Suppressor macrophage (primary cell): ENCODE measurements around the gene KRT14.
"Not testable (repeated sequence)": the region's sequence is repeated elsewhere in the genome, so short reads cannot be mapped to it uniquely, and the experiment has no call there.

Source experiments
- DNase-seq, 4 experiments: peaks; one replicate each; pipeline ENCODE4 v3.0.0-alpha.2; 2020 to 2022

Gene KRT14

DNA sequence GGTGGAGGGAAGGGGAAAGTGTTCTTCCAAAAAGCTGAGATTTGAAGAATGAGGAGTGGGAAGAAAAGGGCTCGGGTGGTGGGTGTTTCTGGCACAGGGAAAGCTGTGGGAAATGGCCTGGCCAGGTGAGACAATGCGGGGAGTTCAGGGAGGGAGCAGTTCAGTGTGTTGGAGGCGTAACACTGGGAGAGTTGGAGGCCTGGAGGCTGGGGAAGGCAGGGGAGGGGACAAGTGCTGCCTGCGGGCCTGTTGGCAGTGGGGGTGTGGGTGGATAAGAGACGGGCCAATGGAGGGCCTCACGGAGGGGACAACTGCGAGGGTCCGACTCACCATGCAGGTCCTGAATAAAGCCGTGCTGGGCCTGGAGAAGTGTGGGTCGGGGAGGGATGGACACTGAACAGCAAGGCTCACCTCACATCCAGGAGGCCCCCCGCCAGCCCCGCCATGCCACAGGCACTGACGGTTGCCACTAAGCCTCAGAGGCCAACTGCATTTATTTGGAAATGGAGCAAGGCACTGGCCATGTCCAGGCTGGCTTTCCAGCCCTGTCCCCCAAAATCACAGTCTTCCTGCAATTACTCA is 40.8 kb downstream of the KRT14 start:
- no peak for DNase-seq

DNA sequence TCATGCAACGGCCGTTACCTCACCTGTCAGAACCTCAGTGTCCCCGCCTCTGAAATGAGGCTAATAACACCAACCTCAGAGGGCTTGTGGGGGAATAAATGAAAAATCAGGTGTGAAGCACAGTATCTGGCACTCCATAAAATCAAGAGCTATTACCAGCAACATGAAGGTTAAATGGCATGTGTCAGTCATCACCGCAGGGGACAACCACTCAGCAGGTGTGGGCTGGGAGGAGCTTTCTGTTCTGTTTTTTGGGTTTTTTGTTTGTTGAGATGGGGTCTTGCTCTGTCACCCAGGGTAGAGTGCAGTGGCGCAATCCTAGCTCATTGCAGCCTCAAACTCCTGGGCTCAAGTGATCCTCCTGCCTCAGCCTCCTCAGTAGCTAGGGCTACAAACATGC is 41.8 kb downstream of the KRT14 start:
- DNase-seq, result no peak

DNA sequence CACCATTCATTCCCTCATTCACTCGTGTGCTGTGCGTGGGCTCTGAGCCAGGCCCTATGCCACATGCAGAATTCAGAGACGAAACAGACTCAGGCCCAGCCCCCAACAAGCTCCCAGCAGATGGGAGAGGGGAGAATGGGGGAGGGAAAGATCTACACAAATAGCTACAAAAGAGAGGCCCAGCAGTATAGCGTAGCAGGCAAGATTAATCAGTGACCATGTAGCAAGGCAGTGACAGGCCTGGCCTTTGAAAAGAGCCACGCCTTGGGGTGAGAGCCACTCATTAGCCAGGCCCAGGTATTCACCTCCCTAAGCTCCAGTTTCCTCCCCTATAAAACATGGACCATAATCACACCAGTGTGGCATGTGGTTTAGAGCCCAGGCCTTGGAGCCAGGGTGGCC is 42.2 kb downstream of the KRT14 start:
- DNase-seq, result no peak

DNA sequence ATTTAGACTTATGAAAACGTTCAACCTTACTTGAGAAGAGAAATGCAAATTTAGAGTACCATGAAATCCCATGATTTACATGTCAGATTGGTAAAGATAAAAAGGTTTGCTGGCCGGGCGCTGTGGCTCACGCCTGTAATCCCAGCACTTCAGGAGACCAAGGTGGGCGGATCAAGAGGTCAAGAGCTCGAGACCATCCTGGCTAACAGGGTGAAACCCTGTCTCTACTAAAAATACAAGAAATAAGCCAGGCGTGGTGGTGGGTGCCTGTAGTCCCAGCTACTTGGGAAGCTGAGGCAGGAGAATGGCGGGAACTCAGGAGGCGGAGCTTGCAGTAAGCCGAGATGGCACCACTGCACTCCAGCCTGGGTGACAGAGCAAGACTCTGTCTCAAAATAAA is 43.9 kb downstream of the KRT14 start:
- DNase-seq, result not testable (repeated sequence)

DNA sequence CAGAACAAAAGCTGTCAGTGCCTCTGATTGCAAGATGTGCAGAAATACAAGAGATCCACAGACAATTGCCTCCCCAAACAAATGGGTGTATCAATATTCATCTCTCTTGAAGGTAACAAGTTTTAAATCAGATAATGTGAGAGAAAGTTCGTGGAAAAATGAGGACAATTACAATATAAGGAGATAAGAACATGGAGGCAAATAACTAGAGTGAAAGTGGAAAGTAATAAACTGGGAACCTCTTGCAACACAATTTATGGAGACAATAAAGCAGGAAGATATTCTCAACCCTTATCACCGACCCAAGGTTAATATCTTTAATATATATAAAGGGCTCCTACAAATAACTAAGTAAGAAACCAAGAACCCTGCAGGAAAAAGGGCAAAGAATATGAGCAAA is 44.3 kb downstream of the KRT14 start:
- DNase-seq, result no peak

DNA sequence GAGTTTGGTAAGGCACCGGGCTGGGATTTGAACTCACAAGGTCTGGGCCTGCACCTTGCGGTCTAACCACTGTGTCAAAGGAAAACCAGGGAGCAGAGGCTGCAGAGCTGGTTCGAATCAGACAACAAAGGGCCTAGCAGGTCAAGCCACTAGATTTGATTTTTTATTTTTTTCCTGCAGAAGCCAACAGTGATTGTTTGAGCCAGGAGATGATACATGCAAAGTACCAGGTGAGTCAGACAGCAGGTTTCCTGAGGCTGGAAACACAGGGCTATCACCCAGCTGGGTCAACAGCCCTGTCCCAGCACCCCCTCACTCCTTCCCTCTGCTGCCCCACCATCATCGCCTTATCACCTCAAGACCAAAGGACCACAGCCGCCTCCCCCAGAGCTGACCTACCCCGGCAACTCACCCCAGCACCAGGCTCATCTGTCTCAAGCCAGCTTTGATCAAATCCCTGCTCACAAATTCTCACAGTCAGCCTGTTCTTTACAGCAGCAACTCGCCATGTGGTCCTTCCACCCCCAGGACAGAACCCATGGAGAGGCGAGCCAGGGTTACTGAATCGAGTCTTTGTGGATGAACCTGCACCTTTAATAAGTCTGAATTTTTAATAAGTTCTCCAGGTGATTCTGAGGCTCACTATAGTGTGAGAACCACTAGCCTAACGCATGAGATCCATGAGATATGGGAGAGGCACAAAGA is 45.6 kb downstream of the KRT14 start:
- no peak for DNase-seq

DNA sequence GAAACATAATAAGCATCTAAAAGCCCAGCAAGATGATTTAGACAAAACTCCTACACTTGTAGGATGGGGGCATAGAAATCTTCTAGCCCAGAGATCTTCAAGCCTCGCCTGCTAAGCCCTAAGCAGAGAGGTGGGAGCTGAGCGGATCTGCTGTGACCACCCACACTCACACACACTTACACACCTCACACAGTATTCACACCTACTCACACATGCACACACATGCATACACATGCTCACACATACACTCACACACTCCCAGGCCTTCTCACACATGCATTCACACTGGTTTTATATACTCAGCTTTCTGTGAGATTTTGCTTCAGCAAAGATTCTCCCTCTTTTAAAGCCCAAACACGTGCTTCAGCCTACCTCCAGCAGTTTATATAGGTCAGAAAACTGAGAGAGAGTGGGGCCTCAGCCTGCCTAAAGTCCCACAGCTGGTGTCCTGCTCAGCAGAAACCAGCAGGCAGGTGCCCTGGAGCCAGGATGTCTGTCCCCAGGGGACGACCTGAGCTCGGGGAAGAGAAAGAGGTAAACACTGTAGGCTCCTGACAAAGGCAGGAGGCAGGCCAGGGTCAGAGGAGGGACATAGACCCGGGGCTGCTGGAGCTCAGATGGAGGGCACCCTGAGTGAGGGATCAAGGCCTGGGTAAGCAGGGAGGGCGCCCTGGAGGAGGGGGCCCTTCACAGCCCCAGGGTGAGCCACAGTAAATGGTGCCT is 46.6 kb downstream of the KRT14 start:
- DNase-seq, result no peak

DNA sequence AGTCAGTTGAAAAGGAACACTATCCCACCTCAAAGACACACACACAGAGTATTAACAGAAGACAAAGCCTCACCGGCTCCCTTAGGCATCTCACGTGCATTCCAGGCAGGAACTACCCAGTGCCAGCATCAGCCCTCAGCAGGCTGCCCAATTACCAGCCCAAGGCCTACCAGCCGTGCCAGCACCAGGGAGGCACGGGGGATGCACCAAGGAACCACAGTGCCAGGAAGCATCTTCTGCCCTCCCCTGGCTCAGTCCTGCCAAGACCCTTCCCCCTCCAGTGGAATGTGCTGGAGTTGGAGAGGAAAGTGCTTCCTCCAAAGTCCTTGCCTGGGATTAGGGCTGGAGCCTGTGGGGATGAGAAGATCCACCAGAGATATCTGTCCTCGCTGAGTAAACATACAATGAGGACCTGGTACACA is 47.6 kb downstream of the KRT14 start:
- DNase-seq, result no peak

DNA sequence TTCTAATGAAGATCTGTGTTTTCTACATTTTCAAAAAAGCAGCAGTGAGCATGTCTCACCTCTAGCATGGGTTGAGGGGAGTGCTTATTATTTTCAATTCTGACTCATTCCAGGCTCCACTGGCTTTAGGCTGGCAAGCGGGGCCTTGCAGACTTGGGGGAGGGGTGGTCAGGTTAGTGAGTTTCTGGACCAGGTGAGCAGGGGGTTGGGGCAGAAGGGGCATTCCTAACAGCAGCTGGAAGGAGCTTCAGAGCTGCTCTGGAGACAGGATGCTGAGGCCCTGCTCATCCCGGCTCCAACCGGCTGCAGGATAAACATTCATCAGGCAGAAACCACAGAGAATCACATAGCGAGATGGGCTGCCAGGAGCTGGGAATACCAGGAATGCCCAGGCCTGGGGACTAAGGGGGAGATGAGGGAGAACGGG is 48.1 kb downstream of the KRT14 start:
- DNase-seq, result no peak

DNA sequence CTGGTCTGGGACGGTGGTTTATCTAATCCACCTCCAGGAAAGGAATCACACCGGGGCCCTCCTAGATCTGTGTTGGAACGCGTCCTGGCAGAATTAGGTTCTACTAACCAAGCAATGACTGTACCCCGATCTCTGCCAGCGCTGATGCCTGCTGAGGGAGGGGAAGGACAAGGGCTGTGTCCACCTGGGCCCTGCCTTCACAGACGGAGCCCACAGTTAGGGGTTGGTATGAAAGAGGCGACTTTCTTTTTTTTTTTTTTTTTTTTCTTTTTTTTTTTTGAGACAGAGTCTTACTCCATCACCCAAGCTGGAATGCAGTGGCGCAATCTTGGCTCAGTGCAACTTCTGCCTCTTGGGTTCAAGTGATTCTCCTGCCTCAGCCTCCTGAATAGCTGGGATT is 48.7 kb downstream of the KRT14 start:
- no peak for DNase-seq

DNA sequence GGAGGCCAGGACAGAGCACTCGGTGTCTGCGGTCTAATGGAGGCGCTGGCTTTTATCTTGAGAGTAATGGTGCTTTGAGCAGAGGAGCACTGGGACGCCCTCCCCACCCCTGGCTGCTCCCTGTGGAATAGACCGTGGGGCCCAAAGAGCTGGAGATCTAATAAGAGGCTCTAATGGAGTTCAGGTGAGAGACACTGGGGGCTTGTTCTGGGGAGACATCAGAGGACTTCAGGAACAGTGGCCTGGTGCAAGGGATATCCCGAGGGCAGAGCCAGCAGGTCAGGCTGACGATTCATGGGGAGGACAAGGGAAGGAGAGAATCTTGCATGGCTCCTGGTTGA is 49.1 kb downstream of the KRT14 start:
- DNase-seq, result no peak

DNA sequence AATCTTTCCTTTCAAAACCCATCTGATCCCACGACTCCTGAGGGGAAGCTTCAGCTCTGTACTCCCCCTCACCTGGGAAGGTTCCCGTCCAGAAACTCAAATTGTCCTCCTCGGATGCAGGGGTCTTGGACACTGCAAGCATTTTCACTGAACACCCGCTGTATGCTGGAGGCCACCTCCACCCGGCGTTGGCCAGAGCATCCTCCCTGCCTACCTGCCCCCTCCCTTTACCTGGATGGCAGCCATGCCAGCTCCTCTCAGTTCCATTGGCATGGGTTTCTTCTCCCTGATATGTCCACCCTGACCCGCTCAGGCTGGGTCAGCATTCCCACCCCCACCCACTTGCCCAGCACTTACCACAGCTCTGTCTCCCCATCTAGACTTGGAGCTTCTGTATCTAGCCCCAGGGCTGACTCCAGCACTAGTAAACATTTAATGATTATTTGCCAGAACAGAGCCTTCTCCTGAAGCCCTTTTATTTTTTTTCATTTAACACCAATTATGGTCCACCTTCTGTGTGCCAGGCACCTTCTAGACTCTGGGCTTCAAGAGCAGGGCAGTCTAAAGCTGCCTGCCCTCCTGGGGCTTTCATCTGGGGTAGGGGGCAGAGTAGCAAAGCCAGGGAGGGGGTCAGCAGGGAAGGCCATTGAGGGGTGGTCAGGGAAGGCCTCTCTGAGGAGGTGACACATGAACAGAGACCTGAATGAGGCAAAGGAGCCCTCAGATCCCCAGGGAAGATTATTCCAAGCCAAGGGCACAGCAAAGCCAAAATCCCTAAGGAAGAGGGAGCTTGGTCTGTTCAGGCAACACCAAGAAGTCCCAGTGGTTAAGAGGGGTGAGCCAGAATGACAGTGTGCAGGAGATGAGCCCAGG is 49.7 kb downstream of the KRT14 start:
- DNase-seq, result no peak

DNA sequence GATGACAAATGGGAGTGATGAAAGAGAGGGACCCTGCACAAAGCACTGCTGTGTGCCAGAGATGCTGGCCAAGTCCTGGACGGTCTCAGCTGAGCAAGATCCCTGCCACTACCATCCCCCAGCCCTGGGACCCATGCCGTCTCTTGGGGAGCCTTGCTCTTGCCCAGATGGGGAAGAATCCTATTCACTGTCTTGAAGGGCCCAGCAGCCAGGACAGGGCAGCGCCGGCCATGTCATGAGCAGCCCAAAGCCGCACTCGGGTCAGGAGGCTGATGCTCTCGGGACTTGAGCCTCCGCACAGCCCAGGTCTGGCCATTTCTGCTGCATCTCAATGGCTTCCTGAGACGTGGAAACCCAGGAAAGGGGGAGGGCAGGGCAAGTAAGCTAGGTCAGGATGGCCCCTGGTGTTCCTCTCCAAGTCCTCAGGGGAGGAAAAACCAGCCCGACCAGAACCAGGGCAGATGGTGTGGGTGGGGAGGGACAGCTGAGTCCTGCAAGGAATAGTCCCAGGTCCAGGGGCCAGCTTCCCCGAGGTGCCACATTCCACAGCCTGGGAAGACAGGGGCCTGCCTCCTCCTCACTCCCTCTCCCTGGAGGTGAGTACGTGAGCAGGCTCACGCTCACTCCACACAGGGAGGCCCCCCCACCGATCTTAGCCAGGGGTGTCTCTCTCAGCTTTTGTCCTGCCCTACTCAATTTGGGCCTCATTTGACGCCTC is 50.8 kb downstream of the KRT14 start:
- DNase-seq, result no peak

DNA sequence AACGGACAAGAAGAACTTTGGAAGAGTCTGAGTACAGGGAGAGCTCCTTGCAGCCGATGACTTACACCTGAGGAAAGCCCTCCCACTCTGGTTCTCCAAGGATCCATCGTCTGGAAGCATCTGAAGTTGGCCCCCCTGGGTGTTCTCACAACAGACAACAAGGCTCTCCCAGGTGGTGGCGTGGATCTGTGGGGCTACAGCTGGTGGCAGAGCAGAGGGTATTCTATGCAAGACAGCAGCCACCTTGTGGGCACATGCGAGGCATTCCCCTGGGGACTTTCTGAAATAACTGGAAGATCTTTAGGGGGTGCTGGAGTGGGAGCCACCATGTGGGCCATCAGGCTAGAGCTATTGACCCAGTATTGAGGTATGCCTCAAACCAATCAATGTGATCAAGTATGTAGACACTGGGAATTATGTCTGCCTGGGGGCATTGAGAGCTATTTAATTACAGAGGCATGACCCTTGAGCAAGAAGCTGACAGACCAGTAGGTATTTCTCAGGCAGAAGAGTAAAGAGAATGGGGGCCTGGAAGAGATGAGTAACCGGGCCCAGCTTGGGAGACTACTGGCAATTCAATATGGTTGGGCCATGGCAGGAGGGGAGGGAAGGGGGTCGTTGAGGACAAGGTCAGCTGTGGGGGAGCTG is 51.7 kb downstream of the KRT14 start:
- DNase-seq, result no peak

DNA sequence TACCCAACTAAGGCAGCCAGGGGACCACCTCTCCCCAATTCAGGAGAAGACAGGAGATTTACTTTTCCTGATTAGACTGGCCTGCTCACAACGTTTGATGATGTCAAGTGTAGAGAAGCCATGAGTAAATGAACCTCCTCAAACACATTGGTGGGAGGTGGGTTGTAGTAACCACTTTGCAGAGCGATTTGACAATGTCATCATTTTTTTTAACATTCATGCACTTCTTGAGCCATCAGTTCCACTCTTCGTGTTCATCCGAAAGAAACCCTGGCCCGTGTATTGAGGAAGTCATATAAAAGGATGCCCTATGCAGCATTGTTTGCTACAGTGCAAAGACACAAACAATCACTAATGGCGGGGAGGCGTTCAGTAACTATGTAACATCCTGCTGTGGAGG is 53.1 kb downstream of the KRT14 start:
- no peak for DNase-seq

DNA sequence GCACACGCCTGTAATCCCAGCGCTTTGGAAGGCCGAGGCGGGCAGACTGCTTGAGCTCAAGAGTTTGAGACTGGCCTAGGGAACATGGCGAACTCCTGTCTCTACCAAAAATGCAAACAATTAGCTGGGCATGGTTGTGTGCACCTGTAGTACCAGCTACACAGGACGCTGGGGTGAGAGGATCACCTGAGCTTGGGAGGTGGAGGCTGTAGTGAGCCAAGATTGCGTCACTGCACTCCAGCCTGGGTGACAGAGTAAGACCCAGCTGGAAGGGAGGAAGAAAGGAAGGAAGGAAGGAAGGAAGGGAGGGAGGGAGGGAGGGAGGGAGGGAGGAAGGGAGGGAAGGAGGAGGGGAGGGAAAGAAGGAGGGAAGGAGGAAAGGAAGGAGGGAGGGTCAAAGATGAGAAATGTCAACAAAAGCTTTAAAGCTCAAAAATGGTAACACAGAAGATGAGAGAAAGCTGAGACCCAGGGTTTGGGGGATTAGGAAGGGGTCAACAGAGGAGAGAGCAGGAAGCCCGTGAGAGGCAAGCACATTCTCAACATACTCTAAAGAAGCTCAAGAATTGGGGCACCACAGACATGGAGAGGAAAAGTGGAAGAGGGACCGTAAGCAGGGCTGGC is 53.6 kb downstream of the KRT14 start:
- DNase-seq, result no peak
